IMR-90 (cell line): Measurements from ENCODE around the gene CEP72. TPM values are rescaled to one million over a fixed set of nuclear protein-coding genes. Genes with fewer than 3 reads are reported as not detected.

ENCODE experiments used
- ATAC-seq: fragments of 200-7000 bp; cut with Tn5 transposase; 2 replicates; pipeline ENCODE4 v1.9.1; 2020; ENCODE audit warnings: low read depth, mild to moderate bottlenecking, moderate library complexity
- BruUV-seq: library from RNA; stranded (reverse); fragments of 400-500 nt; replicated peaks from 2 replicates; lab custom pipeline; 2021; lab: Mats Ljungman, UMichigan
- CTCF ChIA-PET: fragments of 300-600 bp; formaldehyde crosslinking; extraction: SDS; loops from one replicate; lab custom pipeline; 2021; ENCODE audit warnings: antibody characterized with exemption; lab: Yijun Ruan, JAX
- POLR2A ChIA-PET: fragments of 300-600 bp; sonication (Branson Sonifier 250); formaldehyde crosslinking; loops from one replicate; lab custom pipeline; 2022; ENCODE audit warnings: antibody characterized with exemption; ENCODE audit not compliant: unreplicated experiment; lab: Charles Lee
- DNase-seq: peaks from one replicate; pipeline ENCODE4 v3.0.0; 2013
- H2AFZ ChIP-seq: replicated peaks from 2 replicates; pipeline ENCODE3; 2013; ENCODE audit warnings: low read length, mild to moderate bottlenecking; ENCODE audit not compliant: poor library complexity
- H2AK5ac ChIP-seq: 2 replicates; pipeline ENCODE4 v1.6.1; 2013; ENCODE audit warnings: low read depth, low read length, inconsistent platforms
- H2AK9ac ChIP-seq: replicated peaks from 2 replicates; pipeline ENCODE3; 2013; ENCODE audit warnings: mild to moderate bottlenecking, low read depth, low read length, moderate library complexity; ENCODE audit not compliant: poor library complexity
- H2BK120ac ChIP-seq: 2 replicates; pipeline ENCODE4 v1.6.1; 2013; ENCODE audit warnings: low read depth, low read length, inconsistent platforms
- H2BK15ac ChIP-seq: 3 replicates; pipeline ENCODE4 v1.6.1; 2013; ENCODE audit warnings: low read depth, low read length, inconsistent platforms
- H2BK20ac ChIP-seq: 2 replicates; pipeline ENCODE4 v1.6.1; 2013; ENCODE audit warnings: low read depth, mild to moderate bottlenecking, inconsistent platforms, low read length, moderate library complexity
- H2BK5ac ChIP-seq: 2 replicates; pipeline ENCODE4 v1.6.1; 2013; ENCODE audit warnings: mild to moderate bottlenecking, low read depth, low read length, inconsistent platforms; ENCODE audit not compliant: poor library complexity, severe bottlenecking
- H3K14ac ChIP-seq: replicated peaks from 2 replicates; pipeline ENCODE4 v1.6.1; 2013; ENCODE audit warnings: low read depth, low read length, inconsistent platforms
- H3K18ac ChIP-seq: 2 replicates; pipeline ENCODE4 v1.6.1; 2013; ENCODE audit warnings: low read depth, low read length, control low read depth
- H3K23ac ChIP-seq: 2 replicates; pipeline ENCODE4 v1.6.1; 2013; ENCODE audit warnings: low read depth, low read length, inconsistent platforms
- H3K27ac ChIP-seq: 2 replicates; pipeline ENCODE4 v1.5.1; 2013; ENCODE audit warnings: mild to moderate bottlenecking, control low read depth, low read length; ENCODE audit not compliant: insufficient read depth
- H3K27me3 ChIP-seq: 2 replicates; pipeline ENCODE4 v1.6.1; 2013; ENCODE audit warnings: low read length; ENCODE audit not compliant: control insufficient read depth, insufficient read depth
- H3K36me3 ChIP-seq: 2 replicates; pipeline ENCODE4 v1.6.1; 2013; ENCODE audit warnings: low read length, mixed read lengths; ENCODE audit not compliant: control insufficient read depth, insufficient read depth
- H3K4ac ChIP-seq: 2 replicates; pipeline ENCODE4 v1.6.1; 2013; ENCODE audit warnings: low read depth, low read length, inconsistent platforms
- H3K4me1 ChIP-seq: 2 replicates; pipeline ENCODE4 v1.6.1; 2013; ENCODE audit warnings: low read length, mixed read lengths; ENCODE audit not compliant: control insufficient read depth, insufficient read depth
- H3K4me2 ChIP-seq: 2 replicates; pipeline ENCODE4 v1.6.1; 2013; ENCODE audit warnings: low read depth, mild to moderate bottlenecking, control low read depth, low read length, moderate library complexity
- H3K4me3 ChIP-seq: 2 replicates; pipeline ENCODE4 v1.5.1; 2013; ENCODE audit warnings: low read depth, mild to moderate bottlenecking, control low read depth, low read length, moderate library complexity; ENCODE audit not compliant: insufficient read depth
- H3K56ac ChIP-seq: 2 replicates; pipeline ENCODE4 v1.6.1; 2013; ENCODE audit warnings: low read length, inconsistent platforms; ENCODE audit not compliant: insufficient read depth; ENCODE audit errors: extremely low read depth
- H3K79me1 ChIP-seq, 2 experiments: 2 replicates each; pipeline ENCODE4 v1.6.1; 2013; ENCODE audit warnings: low read length in 2 of 2, inconsistent platforms in 1 of 2, low read depth in 1 of 2
- H3K9ac ChIP-seq: 2 replicates; pipeline ENCODE4 v1.6.1; 2013; ENCODE audit warnings: low read depth, low read length, control low read depth
- H3K9me1 ChIP-seq: 2 replicates; pipeline ENCODE4 v1.6.1; 2013; ENCODE audit warnings: low read length, inconsistent platforms; ENCODE audit not compliant: insufficient read depth
- H3K9me3 ChIP-seq: 2 replicates; pipeline ENCODE4 v1.6.1; 2013; ENCODE audit warnings: low read length; ENCODE audit not compliant: control insufficient read depth, insufficient read depth
- H4K20me1 ChIP-seq: 2 replicates; pipeline ENCODE4 v1.6.1; 2013; ENCODE audit warnings: low read length, inconsistent platforms; ENCODE audit not compliant: insufficient read depth
- H4K5ac ChIP-seq: 2 replicates; pipeline ENCODE4 v1.6.1; 2013; ENCODE audit warnings: mild to moderate bottlenecking, low read depth, low read length, control low read depth
- H4K8ac ChIP-seq, 2 experiments: 2 replicates each; pipeline ENCODE4 v1.6.1; 2013; ENCODE audit warnings: low read depth in 2 of 2, low read length in 2 of 2, control low read depth in 1 of 2, inconsistent platforms in 1 of 2
- H4K91ac ChIP-seq: 2 replicates; pipeline ENCODE4 v1.6.1; 2013; ENCODE audit warnings: low read depth, low read length, inconsistent platforms; ENCODE audit not compliant: insufficient read depth
- BHLHE40 ChIP-seq: fragments of 150-350 bp; IDR thresholded peaks from 2 replicates; pipeline ENCODE4 v1.6.1; 2016; ENCODE audit warnings: mild to moderate bottlenecking, low read depth, low read length
- CEBPB ChIP-seq: IDR thresholded peaks from 2 replicates; pipeline ENCODE4 v1.6.1; 2012; ENCODE audit warnings: low read depth, low read length, improper control_type of control experiment
- CTCF ChIP-seq: conservative IDR thresholded peaks from 2 replicates; pipeline ENCODE4 v1.5.1; 2012; ENCODE audit warnings: mild to moderate bottlenecking, low read depth, low read length, improper control_type of control experiment
- ELK1 ChIP-seq: fragments of 150-350 bp; IDR thresholded peaks from 2 replicates; pipeline ENCODE4 v1.6.1; 2016; ENCODE audit warnings: low read depth, mild to moderate bottlenecking, low read length, moderate library complexity, borderline replicate concordance
- FOS ChIP-seq: fragments of 150-350 bp; IDR thresholded peaks from 2 replicates; pipeline ENCODE4 v1.6.1; 2016; ENCODE audit warnings: low read depth, low read length
- MAFK ChIP-seq: IDR thresholded peaks from 2 replicates; pipeline ENCODE4 v1.6.1; 2012; ENCODE audit warnings: low read depth, low read length, improper control_type of control experiment
- MAZ ChIP-seq: IDR thresholded peaks from 2 replicates; pipeline ENCODE4 v1.6.1; 2012; ENCODE audit warnings: low read depth, mild to moderate bottlenecking, low read length, improper control_type of control experiment, moderate library complexity, borderline replicate concordance
- MXI1 ChIP-seq: IDR thresholded peaks from 2 replicates; pipeline ENCODE4 v1.6.1; 2012; ENCODE audit warnings: low read depth, mild to moderate bottlenecking, low read length, moderate library complexity, borderline replicate concordance
- NFE2L2 ChIP-seq: fragments of 150-350 bp; IDR thresholded peaks from 2 replicates; pipeline ENCODE4 v1.6.1; 2016; ENCODE audit warnings: low read depth, mild to moderate bottlenecking, low read length
- POLR2A ChIP-seq: IDR thresholded peaks from 2 replicates; pipeline ENCODE4 v1.6.1; 2012; ENCODE audit warnings: mild to moderate bottlenecking, low read depth, low read length
- RAD21 ChIP-seq: IDR thresholded peaks from 2 replicates; pipeline ENCODE4 v1.6.1; 2012; ENCODE audit warnings: low read length, improper control_type of control experiment
- RFX5 ChIP-seq: IDR thresholded peaks from 2 replicates; pipeline ENCODE4 v1.8.0; 2012; ENCODE audit warnings: low read depth, mild to moderate bottlenecking, low read length, moderate library complexity
- SMC3 ChIP-seq: fragments of 150-350 bp; IDR thresholded peaks from 2 replicates; pipeline ENCODE4 v1.6.1; 2016; ENCODE audit warnings: low read depth, mild to moderate bottlenecking, antibody characterized with exemption, low read length, moderate library complexity
- USF2 ChIP-seq: fragments of 150-350 bp; IDR thresholded peaks from 2 replicates; pipeline ENCODE4 v1.6.1; 2017; ENCODE audit warnings: mild to moderate bottlenecking, antibody characterized with exemption, low read length, low read depth
- WGBS, 2 experiments: methylation state at CpG; one replicate each; pipeline versions ENCODE4 v1.1.5 to v1.1.7; 2013; ENCODE audit warnings: missing lambda C conversion rate in 2 of 2; ENCODE audit not compliant: insufficient read length in 1 of 2; ENCODE audit errors: extremely low coverage in 2 of 2; 5-methylcytosine and 5-hydroxymethylcytosine counted together
- dilution Hi-C: fragments of 300-500 bp; cut with HindIII; formaldehyde crosslinking; loops from one replicate; pipeline ENCODE4 v1.14.3; 2018; ENCODE audit warnings: low sequenced_read_pairs; ENCODE audit not compliant: unreplicated experiment
- in situ Hi-C: fragments of 300-500 bp; cut with MboI; formaldehyde crosslinking; loops from 3 replicates; pipeline ENCODE4 v1.14.3; 2019; ENCODE audit warnings: low sequenced_read_pairs, inconsistent platforms, mixed read lengths
- intact Hi-C: fragments of 100-400 bp; cut with micrococcal nuclease; formaldehyde crosslinking; loops from 2 replicates; pipeline ENCODE4 v1.10.0; 2022
- polyA plus RNA-seq, 3 experiments: library from polyadenylated mRNA; depleted of rRNA; stranded (reverse); fragments of >200 nt; gene quantifications; 2 replicates each; pipeline ENCODE4 v1.2.3, GENCODE V29; 2012; ENCODE audit warnings: low replicate concordance in 1 of 3
- total RNA-seq: library from RNA; depleted of rRNA; stranded (reverse); fragments of >200 nt; gene quantifications from 2 replicates; pipeline ENCODE4 v1.2.3, GENCODE V29; 2012

CEP72 gene
- total and polyA plus RNA-seq, 2 of the 4 experiments (the other 2 are of a cell fraction), result 2.9 to 4.3 TPM

GRCh38 chr5:644971-645370 is 32.8 kb downstream of the CEP72 start:
- Histone ChIP-seq H2AK9ac (no peak overlapping the region), H4K20me1 (no peaks in the 10 kb centered on the region), H3K9me1 (0 out of 2 replicates have a peak, but pooled peaks cover 3% of the 10 kb centered on the region), H3K4me3 (no peak overlapping the region), H3K56ac (no peak overlapping the region), H3K9me3 (no peaks in the 10 kb centered on the region), H4K91ac (no peak overlapping the region), H3K18ac (no peak overlapping the region), H4K5ac (no peak overlapping the region), H3K79me1 (no peaks in the 10 kb centered on the region; a peak in 1 of 4 replicates), H3K4me2 (no peak overlapping the region), H2BK120ac (no peak overlapping the region), H4K8ac (no peak overlapping the region), H3K9ac (no peak overlapping the region), H2BK20ac (no peak overlapping the region), H3K4me1 (no peaks in the 10 kb centered on the region), H2BK5ac (no peak overlapping the region), H3K27ac (no peak overlapping the region), H3K23ac (no peak overlapping the region), H3K36me3 (peaks cover 18% of the 10 kb centered on the region), H3K14ac (no peak overlapping the region), H2BK15ac (no peak overlapping the region), H2AK5ac (no peak overlapping the region), H3K4ac (no peak overlapping the region), H3K27me3 (no peaks in the 10 kb centered on the region), H2AFZ (no peak overlapping the region)
- 100% methylated on average over 2 of the region's 15 CpGs; no CpG with 5 or more reads in 1 of the 2 experiments for WGBS, 2 experiments
- TF ChIP-seq POLR2A (no peak), MXI1 (no peak), RAD21 (no peak), SMC3 (no peak), USF2 (no peak), RFX5 (no peak), MAFK (no peak), BHLHE40 (no peak), CTCF (no peak), FOS (no peak), MAZ (no peak), NFE2L2 (no peak), CEBPB (no peak), ELK1 (no peak)
- dilution Hi-C loops (no loop called here), intact Hi-C loops (no loop called here), in situ Hi-C loops (no loop called here)
- DNase-seq (no peak), ATAC-seq (no peak)
- ChIA-PET CTCF (no interaction called here), POLR2A (no interaction called here)
- BruUV-seq, result no TSS peak
